ENCODE measurements around the gene PHAX.
"Not testable (repeated sequence)": the region's sequence is repeated elsewhere in the genome, so short reads cannot be mapped to it uniquely, and the experiment has no call there.

PHAX gene

GRCh38 chr5:126605525-126605924 lies 4.8 kb downstream of the PHAX start:
- DNase-seq = no peak

GRCh38 chr5:126610160-126610559 lies 9.4 kb downstream of the PHAX start:
- no peak for DNase-seq

GRCh38 chr5:126610616-126611015 lies 9.9 kb downstream of the PHAX start:
- DNase-seq = no peak

- no peak for DNase-seq
Measured at GRCh38 chr5:126613941-126614592, 13.3 kb downstream of the PHAX start.

GRCh38 chr5:126615286-126615685 lies 14.5 kb downstream of the PHAX start:
- DNase-seq = no peak

GRCh38 chr5:126617603-126618002 lies 16.9 kb downstream of the PHAX start:
- not testable (repeated sequence) for DNase-seq

GRCh38 chr5:126619781-126620180 lies 19.0 kb downstream of the PHAX start:
- no peak for DNase-seq

GRCh38 chr5:126624534-126624933 lies 23.8 kb downstream of the PHAX start:
- DNase-seq = no peak

GRCh38 chr5:126628102-126628501 lies 27.4 kb downstream of the PHAX start:
- no peak for DNase-seq

- no peak for DNase-seq
Measured at GRCh38 chr5:126631920-126632319, 31.2 kb downstream of the PHAX start.

- DNase-seq = no peak
Measured at GRCh38 chr5:126633552-126633951, 32.8 kb downstream of the PHAX start.

- DNase-seq = no peak
Measured at GRCh38 chr5:126635585-126635984, 34.8 kb downstream of the PHAX start.

- no peak for DNase-seq
Measured at GRCh38 chr5:126636956-126637355, 36.2 kb downstream of the PHAX start.

GRCh38 chr5:126640866-126641265 lies 40.1 kb downstream of the PHAX start:
- no peak for DNase-seq

- DNase-seq = no peak
Measured at GRCh38 chr5:126641387-126641786, 40.6 kb downstream of the PHAX start.

- DNase-seq = no peak
Measured at GRCh38 chr5:126645132-126645531, 44.4 kb downstream of the PHAX start.

GRCh38 chr5:126647071-126647470 lies 46.3 kb downstream of the PHAX start:
- no peak for DNase-seq

GRCh38 chr5:126648471-126648870 lies 47.7 kb downstream of the PHAX start:
- no peak for DNase-seq

- DNase-seq = not testable (repeated sequence)
Measured at GRCh38 chr5:126649057-126649456, 48.3 kb downstream of the PHAX start.

- not testable (repeated sequence) for DNase-seq
Measured at GRCh38 chr5:126649709-126650108, 49.0 kb downstream of the PHAX start.

- no peak for DNase-seq
Measured at GRCh38 chr5:126650463-126650862, 49.7 kb downstream of the PHAX start.

- DNase-seq = no peak
Measured at GRCh38 chr5:126651013-126651577, 50.3 kb downstream of the PHAX start.

- no peak for DNase-seq
Measured at GRCh38 chr5:126656401-126657007, 55.8 kb downstream of the PHAX start.

GRCh38 chr5:126658561-126658960 lies 57.8 kb downstream of the PHAX start:
- DNase-seq = no peak

All from NCI-H2107 (cell line).